GM23248 (cell line): Measurements from ENCODE around the gene PFKFB2. TPM values are rescaled to one million over a fixed set of nuclear protein-coding genes. Genes with fewer than 3 reads are reported as not detected.

Experiments used
- DNase-seq: peaks from one replicate; pipeline ENCODE4 v3.0.0-alpha.2; 2015
- H2AFZ ChIP-seq: fragments of 200-600 bp; sonication (generic); 2 replicates; pipeline ENCODE4 v1.6.1; 2016; ENCODE audit warnings: antibody characterized with exemption
- H3F3A ChIP-seq: fragments of 200-600 bp; sonication (generic); 2 replicates; pipeline ENCODE4 v1.6.1; 2016; ENCODE audit warnings: mild to moderate bottlenecking, antibody characterized with exemption, mixed run types; ENCODE audit not compliant: insufficient read depth
- H3K27ac ChIP-seq: fragments of 200-600 bp; sonication (generic); 2 replicates; pipeline ENCODE4 v1.5.1; 2016; ENCODE audit warnings: mild to moderate bottlenecking
- H3K27me3 ChIP-seq: fragments of 200-600 bp; sonication (generic); replicated peaks from 2 replicates; pipeline ENCODE4 v1.6.1; 2016; ENCODE audit warnings: mild to moderate bottlenecking; ENCODE audit not compliant: insufficient read depth
- H3K36me3 ChIP-seq: fragments of 200-600 bp; sonication (generic); 2 replicates; pipeline ENCODE4 v1.6.1; 2016; ENCODE audit warnings: low read depth, mild to moderate bottlenecking
- H3K4me1 ChIP-seq: fragments of 200-600 bp; sonication (generic); 2 replicates; pipeline ENCODE4 v1.6.1; 2016; ENCODE audit warnings: mild to moderate bottlenecking; ENCODE audit not compliant: insufficient read depth
- H3K4me2 ChIP-seq: fragments of 200-600 bp; sonication (generic); one replicate; pipeline ENCODE4 v1.6.1; 2016; ENCODE audit warnings: mild to moderate bottlenecking; ENCODE audit not compliant: unreplicated experiment
- H3K4me3 ChIP-seq: fragments of 200-600 bp; sonication (generic); 2 replicates; pipeline ENCODE4 v1.5.1; 2016; ENCODE audit warnings: mild to moderate bottlenecking
- H3K79me2 ChIP-seq: fragments of 200-600 bp; sonication (generic); 2 replicates; pipeline ENCODE4 v1.6.1; 2016; ENCODE audit warnings: mild to moderate bottlenecking; ENCODE audit not compliant: insufficient read depth
- H3K9ac ChIP-seq: fragments of 200-600 bp; sonication (generic); 2 replicates; pipeline ENCODE4 v1.6.1; 2016; ENCODE audit warnings: mild to moderate bottlenecking
- H3K9me2 ChIP-seq: fragments of 200-600 bp; sonication (generic); 2 replicates; pipeline ENCODE4 v1.6.1; 2016; ENCODE audit warnings: mixed run types, mild to moderate bottlenecking, moderate library complexity; ENCODE audit not compliant: insufficient read depth
- H3K9me3 ChIP-seq: fragments of 200-600 bp; sonication (generic); one replicate; pipeline ENCODE4 v1.6.1; 2017; ENCODE audit warnings: low read depth
- H4K20me1 ChIP-seq: fragments of 200-600 bp; sonication (generic); 2 replicates; pipeline ENCODE4 v1.6.0; 2016; ENCODE audit not compliant: insufficient read depth
- EZH2 ChIP-seq: fragments of 200-600 bp; sonication (generic); IDR thresholded peaks from 2 replicates; pipeline ENCODE4 v1.6.1; 2018; ENCODE audit warnings: antibody characterized with exemption, mild to moderate bottlenecking; ENCODE audit not compliant: insufficient read depth, poor library complexity, severe bottlenecking
- EZH2phosphoT487 ChIP-seq: fragments of 200-600 bp; sonication (generic); IDR thresholded peaks from 2 replicates; pipeline ENCODE4 v1.6.1; 2018; ENCODE audit warnings: antibody characterized with exemption, moderate library complexity, mild to moderate bottlenecking, low read depth; ENCODE audit not compliant: insufficient read depth
- WGBS, 2 experiments: methylation state at CpG; one replicate each; pipeline ENCODE4 v1.1.6; 2015 to 2017; ENCODE audit warnings: low lambda C conversion rate in 2 of 2, low coverage in 1 of 2; ENCODE audit errors: missing lambda C conversion rate in 2 of 2; 5-methylcytosine and 5-hydroxymethylcytosine counted together
- in situ Hi-C: fragments of 300-500 bp; cut with MboI; formaldehyde crosslinking; loops from 2 replicates; pipeline ENCODE4 v1.15.0; 2020
- polyA plus RNA-seq: library from polyadenylated mRNA; unstranded; fragments of >200 nt; fragmentation: Nextera tagmentation; extraction: Ambion mirVana; gene quantifications from 2 replicates; pipeline ENCODE4 v1.2.1, GENCODE V29; 2016
- total RNA-seq: library from RNA; depleted of rRNA; stranded (reverse); fragments of >200 nt; shearing (Covaris generic); gene quantifications from 2 replicates; pipeline ENCODE4 v1.2.3, GENCODE V29; 2014

PFKFB2 gene
- total and polyA plus RNA-seq, 2 experiments from 2014 or later = 1.6 to 4.2 TPM

DNA sequence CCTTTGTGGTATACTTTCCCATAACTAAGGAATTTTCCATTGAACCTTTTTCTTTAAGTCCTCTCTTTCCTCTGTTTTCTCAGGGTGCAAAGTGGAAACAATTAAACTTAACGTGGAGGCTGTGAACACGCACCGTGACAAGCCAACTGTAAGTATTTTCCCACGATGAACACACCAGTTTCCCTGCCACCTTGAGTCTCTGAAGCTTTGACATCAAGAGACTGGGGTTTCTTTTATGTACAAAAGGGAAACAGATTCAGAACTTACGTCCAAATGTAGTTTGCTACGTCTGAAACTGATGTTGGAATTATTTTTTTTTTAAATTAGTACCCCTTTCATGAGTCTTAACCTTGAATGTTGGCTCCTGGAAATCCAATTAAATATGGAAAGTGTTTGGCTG is 18.4 kb downstream of the PFKFB2 start:
- H3K9me3 ChIP-seq = no peaks in the 10 kb centered on the region
- H3K36me3 ChIP-seq = no peaks in the 10 kb centered on the region
- DNase-seq = no peak
- no peak overlapping the region for H2AFZ ChIP-seq
- no peaks in the 10 kb centered on the region for H3K4me1 ChIP-seq
- in situ Hi-C loops = no loop called here
- no peaks in the 10 kb centered on the region for H3F3A ChIP-seq
- 87 to 91% methylated on average over 6 of the region's 6 CpGs for WGBS, 2 experiments
- H4K20me1 ChIP-seq = no peaks in the 10 kb centered on the region
- no peak overlapping the region for H3K9ac ChIP-seq
- H3K9me2 ChIP-seq = no peaks in the 10 kb centered on the region
- H3K27me3 ChIP-seq = no peaks in the 10 kb centered on the region
- H3K79me2 ChIP-seq = no peaks in the 10 kb centered on the region
- TF ChIP-seq EZH2phosphoT487 = no peak
- TF ChIP-seq EZH2 = no peak
- no peak overlapping the region for H3K4me3 ChIP-seq
- H3K27ac ChIP-seq = no peak overlapping the region
- H3K4me2 ChIP-seq = no peak overlapping the region

DNA sequence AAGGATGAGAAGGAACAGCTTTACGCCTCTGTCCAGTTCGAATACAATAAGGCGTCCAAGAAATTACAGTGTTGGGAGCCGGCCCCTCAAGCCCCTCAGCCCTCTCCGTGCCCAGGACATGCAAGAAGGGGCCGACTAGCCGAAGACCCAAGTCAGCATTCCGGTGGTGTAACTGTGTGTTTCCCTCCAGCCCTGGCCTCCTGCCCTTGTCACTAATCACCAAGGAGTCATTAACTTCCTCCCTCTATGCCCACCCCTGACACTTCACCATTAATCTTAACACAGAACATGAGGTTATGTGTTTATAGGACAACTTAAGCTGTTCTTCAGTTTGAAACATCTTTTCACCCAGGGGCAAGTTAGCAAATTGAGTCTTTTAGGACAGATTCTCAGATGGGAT is 19.2 kb downstream of the PFKFB2 start:
- no peaks in the 10 kb centered on the region for H3K9me2 ChIP-seq
- no peak overlapping the region for H2AFZ ChIP-seq
- no peak for DNase-seq
- H3K9me3 ChIP-seq = no peaks in the 10 kb centered on the region
- no peaks in the 10 kb centered on the region for H3K36me3 ChIP-seq
- no peak overlapping the region for H3K27ac ChIP-seq
- no peaks in the 10 kb centered on the region for H3K79me2 ChIP-seq
- H3K4me2 ChIP-seq = no peak overlapping the region
- H4K20me1 ChIP-seq = no peaks in the 10 kb centered on the region
- TF ChIP-seq EZH2phosphoT487 (no peak), EZH2 (no peak)
- no peaks in the 10 kb centered on the region for H3F3A ChIP-seq
- no peak overlapping the region for H3K9ac ChIP-seq
- no peaks in the 10 kb centered on the region for H3K4me1 ChIP-seq
- H3K27me3 ChIP-seq = no peaks in the 10 kb centered on the region
- no peak overlapping the region for H3K4me3 ChIP-seq
- WGBS, 2 experiments = 84 to 86% methylated on average over 8 of the region's 8 CpGs
- in situ Hi-C loops = no loop called here

DNA sequence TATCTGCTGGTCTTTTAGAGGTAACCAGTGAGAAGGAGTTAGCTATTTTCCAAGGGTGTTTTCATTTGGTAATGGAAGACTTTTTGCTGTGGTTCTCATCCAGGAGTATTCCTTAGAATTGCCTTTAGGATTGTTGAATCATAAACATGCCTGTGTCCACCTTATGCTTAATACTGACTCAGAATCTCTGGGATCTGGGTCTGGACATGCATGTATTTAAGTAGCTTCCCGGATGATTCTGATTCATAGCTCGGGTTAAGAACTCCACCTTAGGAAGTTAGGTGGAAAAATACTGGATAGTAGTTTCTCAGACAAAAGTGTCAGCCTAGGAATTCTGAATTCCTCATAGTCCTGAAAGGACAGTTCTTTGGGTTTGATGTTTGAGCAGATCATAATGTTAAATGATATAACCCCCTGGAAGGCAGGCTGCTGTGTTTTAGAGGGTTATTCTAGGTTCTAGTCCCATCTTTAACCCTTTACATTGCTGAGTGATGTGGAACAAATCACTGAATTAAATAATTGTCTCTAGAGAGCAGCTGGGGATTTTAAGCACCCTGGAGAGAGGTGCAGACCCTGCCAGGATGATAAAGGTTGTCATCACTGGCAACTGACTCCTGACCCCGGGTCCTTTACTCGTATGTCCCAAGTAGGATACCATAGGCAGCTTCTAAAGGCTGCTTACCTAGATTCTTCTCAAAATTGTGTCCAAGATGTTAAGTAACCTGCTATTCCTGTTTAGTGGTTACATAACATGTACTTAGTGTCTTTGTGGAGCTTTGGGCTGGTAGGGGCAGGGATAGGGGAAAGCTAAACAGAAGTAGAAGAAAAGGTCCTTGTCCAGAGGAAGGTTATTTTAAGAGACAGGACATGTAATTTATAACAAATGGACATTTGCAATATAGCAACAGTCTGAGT is 21.1 kb downstream of the PFKFB2 start:
- Histone ChIP-seq H3K36me3 (no peaks in the 10 kb centered on the region), H3K9me3 (no peaks in the 10 kb centered on the region), H3K79me2 (no peaks in the 10 kb centered on the region), H3K4me2 (no peak overlapping the region), H3K4me3 (no peak overlapping the region), H3K9ac (no peak overlapping the region), H3K27me3 (no peaks in the 10 kb centered on the region), H2AFZ (no peak overlapping the region), H4K20me1 (no peaks in the 10 kb centered on the region), H3F3A (no peaks in the 10 kb centered on the region), H3K4me1 (no peaks in the 10 kb centered on the region), H3K27ac (no peak overlapping the region), H3K9me2 (no peaks in the 10 kb centered on the region)
- in situ Hi-C loops = no loop called here
- WGBS, 2 experiments = 36 to 39% methylated on average over 4 of the region's 4 CpGs
- TF ChIP-seq EZH2 = no peak
- no peak for TF ChIP-seq EZH2phosphoT487
- peak; percentile 49 for DNase-seq

DNA sequence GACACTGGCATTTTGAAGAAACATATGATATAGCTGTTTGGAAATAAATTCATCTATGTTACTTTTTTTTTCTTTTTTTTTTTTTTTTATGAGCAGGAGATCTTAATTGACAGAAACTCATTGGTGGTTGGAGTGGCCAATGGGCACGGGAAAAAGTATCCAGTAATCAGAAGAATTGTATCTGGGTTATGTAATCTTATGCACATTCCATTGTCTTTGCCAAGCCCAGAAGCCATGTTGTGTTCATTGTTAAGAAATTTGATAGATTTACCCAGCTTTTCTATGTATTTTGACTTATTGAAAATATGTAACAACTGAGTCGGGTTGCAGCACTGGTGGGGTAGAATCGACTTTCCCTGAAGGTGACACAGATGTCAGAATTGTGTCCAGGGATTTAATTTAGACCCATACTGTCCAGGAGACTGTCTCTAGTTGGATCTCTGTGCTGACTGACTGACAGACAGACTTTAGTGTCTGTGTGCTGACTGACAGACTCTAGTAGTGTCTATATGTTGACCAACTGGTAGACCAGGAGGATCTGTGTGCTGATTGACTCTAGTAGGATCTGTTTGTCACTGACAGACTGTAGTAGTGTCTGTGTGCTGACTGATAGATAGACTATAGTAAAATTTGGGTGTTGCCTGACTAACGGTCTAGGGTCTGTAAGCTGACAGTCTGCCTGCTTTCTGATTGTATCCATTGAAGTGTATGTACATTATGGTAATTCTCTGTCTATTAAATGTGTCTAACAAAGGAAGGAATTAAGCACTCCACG is 23.3 kb downstream of the PFKFB2 start:
- in situ Hi-C loops = no loop called here
- H3K79me2 ChIP-seq = no peaks in the 10 kb centered on the region
- no peaks in the 10 kb centered on the region for H3K36me3 ChIP-seq
- H3K4me1 ChIP-seq = no peaks in the 10 kb centered on the region
- H4K20me1 ChIP-seq = no peaks in the 10 kb centered on the region
- H3K4me2 ChIP-seq = no peak overlapping the region
- H3K9me2 ChIP-seq = no peaks in the 10 kb centered on the region
- no peaks in the 10 kb centered on the region for H3F3A ChIP-seq
- DNase-seq = peak; percentile 32
- no peak overlapping the region for H3K9ac ChIP-seq
- no peak overlapping the region for H3K27ac ChIP-seq
- WGBS, 2 experiments = 69 to 74% methylated on average over 5 of the region's 5 CpGs
- TF ChIP-seq EZH2phosphoT487 (no peak), EZH2 (no peak)
- no peak overlapping the region for H3K4me3 ChIP-seq
- no peaks in the 10 kb centered on the region for H3K9me3 ChIP-seq
- H3K27me3 ChIP-seq = no peaks in the 10 kb centered on the region
- H2AFZ ChIP-seq = no peak overlapping the region
